ENCODE measurements around the gene KIF3B. TPM values are rescaled to one million over a fixed set of nuclear protein-coding genes. Genes with fewer than 3 reads are reported as not detected.

Gene KIF3B
- total and polyA plus RNA-seq, 2 of the 13 experiments (the other 11 are each of a cell fraction or from before 2014, with no cell fraction given), result 23.6 to 28.8 TPM

- TF ChIP-seq, protein P1, sequence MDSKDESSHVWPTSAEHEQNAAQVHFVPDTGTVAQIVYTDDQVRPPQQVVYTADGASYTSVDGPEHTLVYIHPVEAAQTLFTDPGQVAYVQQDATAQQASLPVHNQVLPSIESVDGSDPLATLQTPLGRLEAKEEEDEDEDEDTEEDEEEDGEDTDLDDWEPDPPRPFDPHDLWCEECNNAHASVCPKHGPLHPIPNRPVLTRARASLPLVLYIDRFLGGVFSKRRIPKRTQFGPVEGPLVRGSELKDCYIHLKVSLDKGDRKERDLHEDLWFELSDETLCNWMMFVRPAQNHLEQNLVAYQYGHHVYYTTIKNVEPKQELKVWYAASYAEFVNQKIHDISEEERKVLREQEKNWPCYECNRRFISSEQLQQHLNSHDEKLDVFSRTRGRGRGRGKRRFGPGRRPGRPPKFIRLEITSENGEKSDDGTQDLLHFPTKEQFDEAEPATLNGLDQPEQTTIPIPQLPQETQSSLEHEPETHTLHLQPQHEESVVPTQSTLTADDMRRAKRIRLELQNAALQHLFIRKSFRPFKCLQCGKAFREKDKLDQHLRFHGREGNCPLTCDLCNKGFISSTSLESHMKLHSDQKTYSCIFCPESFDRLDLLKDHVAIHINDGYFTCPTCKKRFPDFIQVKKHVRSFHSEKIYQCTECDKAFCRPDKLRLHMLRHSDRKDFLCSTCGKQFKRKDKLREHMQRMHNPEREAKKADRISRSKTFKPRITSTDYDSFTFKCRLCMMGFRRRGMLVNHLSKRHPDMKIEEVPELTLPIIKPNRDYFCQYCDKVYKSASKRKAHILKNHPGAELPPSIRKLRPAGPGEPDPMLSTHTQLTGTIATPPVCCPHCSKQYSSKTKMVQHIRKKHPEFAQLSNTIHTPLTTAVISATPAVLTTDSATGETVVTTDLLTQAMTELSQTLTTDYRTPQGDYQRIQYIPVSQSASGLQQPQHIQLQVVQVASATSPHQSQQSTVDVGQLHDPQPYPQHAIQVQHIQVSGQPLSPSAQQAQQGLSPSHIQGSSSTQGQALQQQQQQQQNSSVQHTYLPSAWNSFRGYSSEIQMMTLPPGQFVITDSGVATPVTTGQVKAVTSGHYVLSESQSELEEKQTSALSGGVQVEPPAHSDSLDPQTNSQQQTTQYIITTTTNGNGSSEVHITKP (CRISPR knock-in tag; IDR thresholded peaks at IDR 0.05; ENCODE audit: low read depth), result no peak
- TF ChIP-seq TARDBP (CRISPR knock-in tag; IDR thresholded peaks at IDR 0.05), result no peak
- TF ChIP-seq ZFYVE20 (CRISPR knock-in tag; IDR thresholded peaks at IDR 0.05; ENCODE audit: borderline replicate concordance, low read depth), result no peak
- TF ChIP-seq NR1H2 (CRISPR knock-in tag; IDR thresholded peaks at IDR 0.05; ENCODE audit: borderline replicate concordance, low read depth), result no peak
- no peak for TF ChIP-seq ZNF274 (CRISPR knock-in tag; IDR thresholded peaks at IDR 0.05)
- TF ChIP-seq U2AF1 (optimal IDR thresholded peaks at IDR 0.05; ENCODE audit: low read depth, low read length), result no peak
- 0 out of 2 replicates have a peak, but pooled peaks have one; percentile 31 for TF ChIP-seq ZSCAN29 (CRISPR knock-in tag; conservative IDR thresholded peaks at IDR 0.05)
- TF ChIP-seq ZNF687 (CRISPR knock-in tag; IDR thresholded peaks at IDR 0.05), result no peak
- TF ChIP-seq, protein P2, sequence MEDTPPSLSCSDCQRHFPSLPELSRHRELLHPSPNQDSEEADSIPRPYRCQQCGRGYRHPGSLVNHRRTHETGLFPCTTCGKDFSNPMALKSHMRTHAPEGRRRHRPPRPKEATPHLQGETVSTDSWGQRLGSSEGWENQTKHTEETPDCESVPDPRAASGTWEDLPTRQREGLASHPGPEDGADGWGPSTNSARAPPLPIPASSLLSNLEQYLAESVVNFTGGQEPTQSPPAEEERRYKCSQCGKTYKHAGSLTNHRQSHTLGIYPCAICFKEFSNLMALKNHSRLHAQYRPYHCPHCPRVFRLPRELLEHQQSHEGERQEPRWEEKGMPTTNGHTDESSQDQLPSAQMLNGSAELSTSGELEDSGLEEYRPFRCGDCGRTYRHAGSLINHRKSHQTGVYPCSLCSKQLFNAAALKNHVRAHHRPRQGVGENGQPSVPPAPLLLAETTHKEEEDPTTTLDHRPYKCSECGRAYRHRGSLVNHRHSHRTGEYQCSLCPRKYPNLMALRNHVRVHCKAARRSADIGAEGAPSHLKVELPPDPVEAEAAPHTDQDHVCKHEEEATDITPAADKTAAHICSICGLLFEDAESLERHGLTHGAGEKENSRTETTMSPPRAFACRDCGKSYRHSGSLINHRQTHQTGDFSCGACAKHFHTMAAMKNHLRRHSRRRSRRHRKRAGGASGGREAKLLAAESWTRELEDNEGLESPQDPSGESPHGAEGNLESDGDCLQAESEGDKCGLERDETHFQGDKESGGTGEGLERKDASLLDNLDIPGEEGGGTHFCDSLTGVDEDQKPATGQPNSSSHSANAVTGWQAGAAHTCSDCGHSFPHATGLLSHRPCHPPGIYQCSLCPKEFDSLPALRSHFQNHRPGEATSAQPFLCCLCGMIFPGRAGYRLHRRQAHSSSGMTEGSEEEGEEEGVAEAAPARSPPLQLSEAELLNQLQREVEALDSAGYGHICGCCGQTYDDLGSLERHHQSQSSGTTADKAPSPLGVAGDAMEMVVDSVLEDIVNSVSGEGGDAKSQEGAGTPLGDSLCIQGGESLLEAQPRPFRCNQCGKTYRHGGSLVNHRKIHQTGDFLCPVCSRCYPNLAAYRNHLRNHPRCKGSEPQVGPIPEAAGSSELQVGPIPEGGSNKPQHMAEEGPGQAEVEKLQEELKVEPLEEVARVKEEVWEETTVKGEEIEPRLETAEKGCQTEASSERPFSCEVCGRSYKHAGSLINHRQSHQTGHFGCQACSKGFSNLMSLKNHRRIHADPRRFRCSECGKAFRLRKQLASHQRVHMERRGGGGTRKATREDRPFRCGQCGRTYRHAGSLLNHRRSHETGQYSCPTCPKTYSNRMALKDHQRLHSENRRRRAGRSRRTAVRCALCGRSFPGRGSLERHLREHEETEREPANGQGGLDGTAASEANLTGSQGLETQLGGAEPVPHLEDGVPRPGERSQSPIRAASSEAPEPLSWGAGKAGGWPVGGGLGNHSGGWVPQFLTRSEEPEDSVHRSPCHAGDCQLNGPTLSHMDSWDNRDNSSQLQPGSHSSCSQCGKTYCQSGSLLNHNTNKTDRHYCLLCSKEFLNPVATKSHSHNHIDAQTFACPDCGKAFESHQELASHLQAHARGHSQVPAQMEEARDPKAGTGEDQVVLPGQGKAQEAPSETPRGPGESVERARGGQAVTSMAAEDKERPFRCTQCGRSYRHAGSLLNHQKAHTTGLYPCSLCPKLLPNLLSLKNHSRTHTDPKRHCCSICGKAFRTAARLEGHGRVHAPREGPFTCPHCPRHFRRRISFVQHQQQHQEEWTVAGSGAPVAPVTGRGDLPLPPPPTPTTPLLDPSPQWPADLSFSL (CRISPR knock-in tag; IDR thresholded peaks at IDR 0.05), result no peak
- TF ChIP-seq, protein P3, sequence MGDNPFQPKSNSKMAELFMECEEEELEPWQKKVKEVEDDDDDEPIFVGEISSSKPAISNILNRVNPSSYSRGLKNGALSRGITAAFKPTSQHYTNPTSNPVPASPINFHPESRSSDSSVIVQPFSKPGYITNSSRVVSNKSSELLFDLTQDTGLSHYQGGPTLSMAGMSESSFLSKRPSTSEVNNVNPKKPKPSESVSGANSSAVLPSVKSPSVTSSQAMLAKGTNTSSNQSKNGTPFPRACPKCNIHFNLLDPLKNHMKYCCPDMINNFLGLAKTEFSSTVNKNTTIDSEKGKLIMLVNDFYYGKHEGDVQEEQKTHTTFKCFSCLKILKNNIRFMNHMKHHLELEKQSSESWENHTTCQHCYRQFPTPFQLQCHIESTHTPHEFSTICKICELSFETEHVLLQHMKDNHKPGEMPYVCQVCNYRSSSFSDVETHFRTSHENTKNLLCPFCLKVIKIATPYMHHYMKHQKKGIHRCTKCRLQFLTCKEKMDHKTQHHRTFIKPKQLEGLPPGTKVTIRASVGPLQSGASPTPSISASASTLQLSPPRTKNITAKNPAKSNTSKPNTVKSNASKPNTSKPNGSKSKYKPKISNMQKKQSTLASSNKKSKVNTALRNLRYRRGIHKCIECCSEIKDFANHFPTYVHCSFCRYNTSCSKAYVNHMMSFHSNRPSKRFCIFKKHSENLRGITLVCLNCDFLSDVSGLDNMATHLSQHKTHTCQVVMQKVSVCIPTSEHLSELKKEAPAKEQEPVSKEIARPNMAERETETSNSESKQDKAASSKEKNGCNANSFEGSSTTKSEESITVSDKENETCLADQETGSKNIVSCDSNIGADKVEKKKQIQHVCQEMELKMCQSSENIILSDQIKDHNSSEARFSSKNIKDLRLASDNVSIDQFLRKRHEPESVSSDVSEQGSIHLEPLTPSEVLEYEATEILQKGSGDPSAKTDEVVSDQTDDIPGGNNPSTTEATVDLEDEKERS (CRISPR knock-in tag; IDR thresholded peaks at IDR 0.05), result 0 out of 2 replicates have a peak, but pooled peaks have one; percentile 42
- TF ChIP-seq ZNF781 (CRISPR knock-in tag; IDR thresholded peaks at IDR 0.05; ENCODE audit: borderline replicate concordance, not compliant biosample characterization), result peak; percentile 72
Measured at GRCh38 chr20:32278199-32278643, 770 bp downstream of the KIF3B start (continued).
